ENCODE measurements around the gene NPTN. TPM values are rescaled to one million over a fixed set of nuclear protein-coding genes. Genes with fewer than 3 reads are reported as not detected.

Gene NPTN
- polyA plus RNA-seq, 3 donors = 86.5 to 137 (median 88.0) TPM

DNA sequence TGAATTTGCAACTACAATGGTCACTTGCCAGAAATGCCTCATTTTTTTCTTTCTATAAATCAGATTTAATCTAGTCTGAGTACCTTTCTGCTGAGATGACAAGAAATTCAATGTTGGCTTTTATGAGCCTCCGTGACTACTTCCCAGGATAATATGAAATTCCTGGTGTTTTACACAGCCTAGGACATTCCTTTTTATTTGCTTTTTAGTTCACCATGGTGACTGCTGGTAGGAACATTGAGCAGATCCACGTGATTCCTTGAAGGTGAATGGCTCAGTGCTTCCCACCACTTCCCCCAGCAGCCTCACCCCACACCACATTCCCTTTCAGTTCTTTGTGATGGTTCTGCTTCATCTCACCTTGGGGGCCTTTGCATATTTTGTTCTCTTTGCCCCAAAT, 4.3 kb upstream of the NPTN start:
- peaks cover 0 to 4% of the 10 kb centered on the region in 2 donors for H3K36me3 Mint-ChIP-seq
- no peaks in the 10 kb centered on the region for H3K27me3 ChIP-seq (ENCODE audit: control insufficient read depth in 2 of 2, insufficient read depth in 2 of 2, low read length in 2 of 2)
- H3K4me2 ChIP-seq (replicated peaks; ENCODE audit: extremely low read depth, low read length, poor library complexity, severe bottlenecking) = no peak overlapping the region
- peaks cover 2% of the 10 kb centered on the region for H4K20me1 ChIP-seq (ENCODE audit: insufficient read depth, low read length)
- peaks cover 5% of the 10 kb centered on the region for H3K79me2 ChIP-seq (ENCODE audit: insufficient read depth, low read length)
- H2AFZ ChIP-seq (ENCODE audit: insufficient read depth, low read depth, low read length, poor library complexity, severe bottlenecking) = no peak overlapping the region
- TF ChIP-seq, protein P1, sequence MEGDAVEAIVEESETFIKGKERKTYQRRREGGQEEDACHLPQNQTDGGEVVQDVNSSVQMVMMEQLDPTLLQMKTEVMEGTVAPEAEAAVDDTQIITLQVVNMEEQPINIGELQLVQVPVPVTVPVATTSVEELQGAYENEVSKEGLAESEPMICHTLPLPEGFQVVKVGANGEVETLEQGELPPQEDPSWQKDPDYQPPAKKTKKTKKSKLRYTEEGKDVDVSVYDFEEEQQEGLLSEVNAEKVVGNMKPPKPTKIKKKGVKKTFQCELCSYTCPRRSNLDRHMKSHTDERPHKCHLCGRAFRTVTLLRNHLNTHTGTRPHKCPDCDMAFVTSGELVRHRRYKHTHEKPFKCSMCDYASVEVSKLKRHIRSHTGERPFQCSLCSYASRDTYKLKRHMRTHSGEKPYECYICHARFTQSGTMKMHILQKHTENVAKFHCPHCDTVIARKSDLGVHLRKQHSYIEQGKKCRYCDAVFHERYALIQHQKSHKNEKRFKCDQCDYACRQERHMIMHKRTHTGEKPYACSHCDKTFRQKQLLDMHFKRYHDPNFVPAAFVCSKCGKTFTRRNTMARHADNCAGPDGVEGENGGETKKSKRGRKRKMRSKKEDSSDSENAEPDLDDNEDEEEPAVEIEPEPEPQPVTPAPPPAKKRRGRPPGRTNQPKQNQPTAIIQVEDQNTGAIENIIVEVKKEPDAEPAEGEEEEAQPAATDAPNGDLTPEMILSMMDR (IDR thresholded peaks at IDR 0.05) = no peak
- no peak overlapping the region for H3K27ac Mint-ChIP-seq
- peaks cover 17 to 23% of the 10 kb centered on the region in 2 donors for H3K4me1 ChIP-seq (ENCODE audit: control insufficient read depth in 1 of 2, insufficient read depth in 2 of 2, low read length in 2 of 2)
- H3K9me3 Mint-ChIP-seq = peaks cover 5 to 12% (median 7%) of the 10 kb centered on the region in 7 donors
- H3K9me3 ChIP-seq (replicated peaks in 1 of 2; ENCODE audit: control insufficient read depth in 1 of 2, insufficient read depth in 1 of 2, low read length in 2 of 2) = peaks cover 4 to 10% of the 10 kb centered on the region in 2 donors
- no peak overlapping the region for H3K4me3 Mint-ChIP-seq
- no peak overlapping the region for H3K9ac ChIP-seq (ENCODE audit: insufficient read depth, low read length, poor library complexity, severe bottlenecking)
- H3K4me1 Mint-ChIP-seq = peaks cover 25% of the 10 kb centered on the region
- no peak for DNase-seq
- 100% methylated on average over 1 of the region's 2 CpGs for WGBS (ENCODE audit: insufficient coverage)
- peaks cover 8 to 9% (median 8%) of the 10 kb centered on the region in 3 donors for H3K27me3 Mint-ChIP-seq (ENCODE audit: low read depth in 3 of 3)
- no peak overlapping the region for H3K4me3 ChIP-seq (replicated peaks in 1 of 3; ENCODE audit: low read depth in 2 of 3, low read length in 3 of 3)
- no peaks in the 10 kb centered on the region for H3K36me3 ChIP-seq (replicated peaks in 1 of 2; ENCODE audit: control insufficient read depth in 1 of 2, insufficient read depth in 2 of 2, low read length in 2 of 2)
- intact Hi-C loops (cut with micrococcal nuclease) = loop anchor here (5.0 to 10.0 kb wide), 4 partner anchors 65 to 1523 kb away; partner anchors contain the start of genes MYO9A (in 1 of the 2) and SENP8 (in 1 of the 2)
- no peak overlapping the region for H3K27ac ChIP-seq (ENCODE audit: low read depth in 1 of 2, low read length in 2 of 2)

DNA sequence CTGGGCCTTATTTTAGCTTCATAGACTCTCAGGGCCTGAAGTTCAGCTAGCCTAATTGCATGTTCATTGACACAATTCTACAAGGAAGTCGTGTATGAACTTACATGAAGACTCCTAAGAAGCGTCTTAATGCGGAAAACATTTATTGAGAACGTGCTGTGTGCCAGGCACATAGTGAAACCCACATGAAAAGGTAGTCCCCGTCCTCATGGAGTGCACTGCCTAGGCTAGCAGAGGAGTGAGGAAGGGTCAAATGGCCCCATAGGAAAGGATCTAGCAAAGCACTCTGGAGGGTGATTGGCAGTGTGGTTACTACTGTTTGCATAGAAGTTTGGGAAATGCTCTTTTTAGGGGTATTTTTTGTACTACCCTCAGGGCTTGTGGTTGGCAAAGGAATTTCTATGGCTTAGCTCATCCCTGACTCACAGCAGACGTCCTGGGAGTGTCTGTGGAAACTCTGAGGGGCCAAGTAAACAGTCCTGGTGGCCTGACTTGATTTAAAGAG, 854 bp upstream of the NPTN start:
- Histone ChIP-seq H3K4me2 (replicated peaks; ENCODE audit: extremely low read depth, low read length, poor library complexity, severe bottlenecking) (peak overlapping the region; percentile 82), H3K36me3 (replicated peaks in 1 of 2; ENCODE audit: control insufficient read depth in 1 of 2, insufficient read depth in 2 of 2, low read length in 2 of 2) (no peaks in the 10 kb centered on the region), H2AFZ (ENCODE audit: insufficient read depth, low read depth, low read length, poor library complexity, severe bottlenecking) (peak overlapping the region; percentile 81), H3K9me3 (replicated peaks in 1 of 2; ENCODE audit: control insufficient read depth in 1 of 2, insufficient read depth in 1 of 2, low read length in 2 of 2) (no peaks in the 10 kb centered on the region), H3K27me3 (ENCODE audit: control insufficient read depth in 2 of 2, insufficient read depth in 2 of 2, low read length in 2 of 2) (no peaks in the 10 kb centered on the region), H3K9ac (ENCODE audit: insufficient read depth, low read length, poor library complexity, severe bottlenecking) (peak overlapping the region; percentile 85), H3K4me3 (replicated peaks in 1 of 3; ENCODE audit: low read depth in 2 of 3, low read length in 3 of 3) (peak overlapping the region in 2 of 3 experiments; percentile 31 to 79), H4K20me1 (ENCODE audit: insufficient read depth, low read length) (peaks cover 36% of the 10 kb centered on the region), H3K27ac (ENCODE audit: low read depth in 1 of 2, low read length in 2 of 2) (peak overlapping the region; percentile 77 to 81), H3K79me2 (ENCODE audit: insufficient read depth, low read length) (peaks cover 40% of the 10 kb centered on the region), H3K4me1 (ENCODE audit: control insufficient read depth in 1 of 2, insufficient read depth in 2 of 2, low read length in 2 of 2) (peaks cover 45 to 56% of the 10 kb centered on the region in 2 donors)
- peaks cover 59% of the 10 kb centered on the region for H3K4me1 Mint-ChIP-seq
- peak in 1 of 3 donors; percentile 52 for DNase-seq
- 84% methylated on average over 5 of the region's 6 CpGs for WGBS (ENCODE audit: insufficient coverage)
- H3K27ac Mint-ChIP-seq = peak overlapping the region; percentile 84 to 97 (median 90)
- TF ChIP-seq, protein P1 (IDR thresholded peaks at IDR 0.05) = no peak
- peak overlapping the region; percentile 86 to 91 for H3K4me3 Mint-ChIP-seq
- intact Hi-C loops (cut with micrococcal nuclease) = loop anchor here (2.0 to 10.0 kb wide), 2 partner anchors 73 to 1519 kb away; partner anchors contain the start of genes MYO9A (in 1 of the 2) and SENP8 (in 1 of the 2)
- H3K27me3 Mint-ChIP-seq (ENCODE audit: low read depth in 3 of 3) = peaks cover 7% of the 10 kb centered on the region in 3 donors
- H3K36me3 Mint-ChIP-seq = no peaks in the 10 kb centered on the region
- H3K9me3 Mint-ChIP-seq = no peaks in the 10 kb centered on the region

Measured in CD14-positive monocyte (primary cell).